AG08395 (cell line): ENCODE measurements around the gene GRIN2D.

Experiments
- DNase-seq: peaks from one replicate; pipeline ENCODE4 v3.0.0; 2012; ENCODE audit warnings: mixed read lengths, low spot score

Gene GRIN2D

DNA sequence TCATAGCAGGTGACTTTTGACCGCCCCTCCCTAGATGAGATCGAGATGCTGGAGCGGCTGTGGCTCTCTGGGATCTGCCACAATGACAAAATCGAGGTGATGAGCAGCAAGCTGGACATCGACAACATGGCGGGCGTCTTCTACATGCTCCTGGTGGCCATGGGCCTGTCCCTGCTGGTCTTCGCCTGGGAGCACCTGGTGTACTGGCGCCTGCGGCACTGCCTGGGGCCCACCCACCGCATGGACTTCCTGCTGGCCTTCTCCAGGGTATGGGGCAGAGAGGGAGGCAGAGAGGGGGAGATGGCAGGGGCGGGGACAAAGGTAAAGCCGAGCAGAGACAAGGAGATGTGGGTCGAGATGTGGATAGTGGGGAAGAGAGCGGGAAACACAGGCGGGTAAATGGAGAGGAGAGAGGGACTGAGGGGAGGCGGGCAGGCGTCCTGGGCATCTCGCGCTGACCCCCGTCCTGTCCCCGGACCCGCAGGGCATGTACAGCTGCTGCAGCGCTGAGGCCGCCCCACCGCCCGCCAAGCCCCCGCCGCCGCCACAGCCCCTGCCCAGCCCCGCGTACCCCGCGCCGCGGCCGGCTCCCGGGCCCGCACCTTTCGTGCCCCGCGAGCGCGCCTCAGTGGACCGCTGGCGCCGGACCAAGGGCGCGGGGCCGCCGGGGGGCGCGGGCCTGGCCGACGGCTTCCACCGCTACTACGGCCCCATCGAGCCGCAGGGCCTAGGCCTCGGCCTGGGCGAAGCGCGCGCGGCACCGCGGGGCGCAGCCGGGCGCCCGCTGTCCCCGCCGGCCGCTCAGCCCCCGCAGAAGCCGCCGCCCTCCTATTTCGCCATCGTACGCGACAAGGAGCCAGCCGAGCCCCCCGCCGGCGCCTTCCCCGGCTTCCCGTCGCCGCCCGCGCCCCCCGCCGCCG lies 48.9 kb downstream of the GRIN2D start:
- DNase-seq = no peak

DNA sequence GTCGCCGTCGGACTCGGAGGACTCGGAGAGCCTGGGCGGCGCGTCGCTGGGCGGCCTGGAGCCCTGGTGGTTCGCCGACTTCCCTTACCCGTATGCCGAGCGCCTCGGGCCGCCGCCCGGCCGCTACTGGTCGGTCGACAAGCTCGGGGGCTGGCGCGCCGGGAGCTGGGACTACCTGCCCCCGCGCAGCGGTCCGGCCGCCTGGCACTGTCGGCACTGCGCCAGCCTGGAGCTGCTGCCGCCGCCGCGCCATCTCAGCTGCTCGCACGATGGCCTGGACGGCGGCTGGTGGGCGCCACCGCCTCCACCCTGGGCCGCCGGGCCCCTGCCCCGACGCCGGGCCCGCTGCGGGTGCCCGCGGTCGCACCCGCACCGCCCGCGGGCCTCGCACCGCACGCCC lies 49.8 kb downstream of the GRIN2D start:
- DNase-seq = peak; percentile 27
